ENCODE measurements around the gene POT1.
"Not testable (repeated sequence)": the region's sequence is repeated elsewhere in the genome, so short reads cannot be mapped to it uniquely, and the experiment has no call there.

POT1 gene, protein sequence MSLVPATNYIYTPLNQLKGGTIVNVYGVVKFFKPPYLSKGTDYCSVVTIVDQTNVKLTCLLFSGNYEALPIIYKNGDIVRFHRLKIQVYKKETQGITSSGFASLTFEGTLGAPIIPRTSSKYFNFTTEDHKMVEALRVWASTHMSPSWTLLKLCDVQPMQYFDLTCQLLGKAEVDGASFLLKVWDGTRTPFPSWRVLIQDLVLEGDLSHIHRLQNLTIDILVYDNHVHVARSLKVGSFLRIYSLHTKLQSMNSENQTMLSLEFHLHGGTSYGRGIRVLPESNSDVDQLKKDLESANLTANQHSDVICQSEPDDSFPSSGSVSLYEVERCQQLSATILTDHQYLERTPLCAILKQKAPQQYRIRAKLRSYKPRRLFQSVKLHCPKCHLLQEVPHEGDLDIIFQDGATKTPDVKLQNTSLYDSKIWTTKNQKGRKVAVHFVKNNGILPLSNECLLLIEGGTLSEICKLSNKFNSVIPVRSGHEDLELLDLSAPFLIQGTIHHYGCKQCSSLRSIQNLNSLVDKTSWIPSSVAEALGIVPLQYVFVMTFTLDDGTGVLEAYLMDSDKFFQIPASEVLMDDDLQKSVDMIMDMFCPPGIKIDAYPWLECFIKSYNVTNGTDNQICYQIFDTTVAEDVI

DNA sequence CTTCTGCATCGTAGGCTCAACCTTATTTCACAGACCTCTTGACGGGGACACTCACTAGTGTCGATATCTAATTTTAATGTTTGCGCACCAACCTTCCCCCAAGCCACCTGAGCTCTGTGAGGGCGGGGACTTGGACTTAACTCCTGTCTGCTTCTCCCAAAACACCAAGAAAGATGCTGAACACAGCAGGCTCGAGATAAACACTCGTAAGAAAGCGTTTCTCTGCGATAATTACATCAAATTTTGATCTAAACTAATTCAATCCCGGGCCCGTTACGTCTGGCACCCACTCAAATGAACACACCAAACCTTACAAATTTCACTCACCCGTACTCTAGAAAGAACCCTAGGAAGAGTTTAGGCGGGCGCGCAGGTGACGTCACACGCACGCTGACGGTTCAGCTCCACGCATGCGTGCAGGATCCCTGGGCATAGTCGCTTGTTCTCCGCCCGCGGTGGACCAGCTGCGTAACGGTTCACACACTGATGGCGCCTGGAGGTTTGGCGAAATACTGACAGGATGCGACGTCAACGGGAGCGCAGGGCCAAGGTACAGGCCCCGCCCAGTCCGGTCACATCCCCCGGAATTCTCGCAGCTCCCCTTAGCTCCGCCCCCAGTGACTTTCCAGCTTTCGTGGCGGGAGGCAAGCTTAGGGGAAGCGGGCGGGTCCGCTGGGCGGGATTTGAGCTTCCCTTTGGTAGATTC, at the start of gene POT1:
Gene POT1, minus strand, starts transcription at position 359 of the 706 bp plus-strand sequence. CDS start 32,652 bp downstream, outside the sequence.
- in situ Hi-C loops (cut with MboI; ENCODE audit: low sequenced_read_pairs): no loop called here

DNA sequence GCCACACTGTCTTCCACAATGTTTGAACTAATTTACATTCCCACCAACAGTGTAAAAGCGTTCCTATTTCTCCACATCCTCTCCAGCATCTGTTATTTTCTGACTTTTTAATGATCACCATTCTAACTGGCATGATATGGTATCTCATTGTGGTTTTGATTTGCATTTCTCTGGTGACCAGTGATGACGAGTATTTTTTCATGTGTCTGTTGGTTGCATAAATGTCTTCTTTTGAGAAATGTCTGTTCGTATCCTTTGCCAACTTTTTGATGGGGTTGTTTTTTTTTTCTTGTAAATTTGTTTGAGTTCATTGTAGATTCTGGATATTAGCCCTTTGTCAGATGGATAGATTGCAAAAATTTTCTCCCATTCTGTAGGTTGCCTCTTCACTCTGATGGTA, 45.5 kb upstream of the POT1 start:
- in situ Hi-C loops (cut with MboI; ENCODE audit: low sequenced_read_pairs): not testable (repeated sequence)

DNA sequence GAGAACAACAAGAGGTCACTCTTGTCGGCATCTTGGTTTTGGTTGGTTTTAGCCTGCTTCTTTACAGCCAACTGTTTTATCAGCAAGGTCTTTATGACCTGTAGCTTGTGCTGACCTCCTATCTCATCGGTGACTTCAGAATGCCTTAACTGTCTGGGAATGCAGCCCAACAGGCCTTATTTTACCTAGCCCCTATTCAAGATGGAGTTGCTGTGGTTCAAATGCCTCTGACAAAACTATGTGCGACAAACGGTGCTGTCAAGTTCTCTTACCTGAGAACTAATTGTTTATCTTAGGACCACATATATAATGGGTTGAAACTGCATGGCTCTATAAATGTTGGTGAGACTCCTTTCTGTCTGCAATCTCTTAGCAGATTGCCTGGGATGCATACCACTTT, 35.9 kb upstream of the POT1 start:
- in situ Hi-C loops (cut with MboI; ENCODE audit: low sequenced_read_pairs): no loop called here

DNA sequence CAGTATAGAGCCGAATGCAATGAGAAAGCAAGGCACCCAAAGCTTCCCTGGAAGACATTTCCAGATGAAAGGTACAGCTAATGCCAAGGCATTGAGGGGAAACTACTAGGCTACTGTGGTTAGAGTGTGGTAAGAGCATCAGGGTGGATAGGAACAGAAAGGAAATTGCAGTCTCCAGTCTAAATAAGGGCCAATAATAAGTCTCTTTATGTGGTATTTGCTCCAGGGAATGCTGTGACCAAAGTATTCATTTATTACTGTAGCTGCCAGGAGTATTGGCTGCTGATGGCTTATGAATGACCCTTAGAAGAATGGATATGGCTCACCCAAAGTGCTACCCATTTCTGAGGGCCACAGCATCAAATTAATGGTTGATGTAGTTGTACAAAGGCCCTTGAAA, 30.1 kb upstream of the POT1 start:
- in situ Hi-C loops (cut with MboI; ENCODE audit: low sequenced_read_pairs): no loop called here

DNA sequence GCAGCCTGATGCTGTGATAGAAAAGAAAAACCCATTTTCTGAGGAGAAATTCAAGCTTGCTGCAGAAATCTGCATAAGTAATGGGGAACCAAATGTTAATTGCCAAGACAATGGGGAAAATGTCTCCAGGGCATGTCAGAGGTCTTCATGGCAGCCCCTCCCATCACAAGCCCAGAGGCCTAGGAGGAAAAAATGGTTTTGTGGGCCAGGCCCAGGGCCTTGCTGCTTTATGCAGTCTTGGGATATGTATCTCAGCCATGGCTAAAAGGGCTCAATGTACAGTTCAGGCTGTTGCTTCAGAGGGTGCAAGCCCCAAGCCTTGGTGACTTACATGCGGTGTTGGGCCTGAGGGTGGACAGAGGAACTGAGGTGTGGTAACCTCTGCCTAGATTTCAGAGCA, 28.3 kb upstream of the POT1 start:
- in situ Hi-C loops (cut with MboI; ENCODE audit: low sequenced_read_pairs): not testable (repeated sequence)

DNA sequence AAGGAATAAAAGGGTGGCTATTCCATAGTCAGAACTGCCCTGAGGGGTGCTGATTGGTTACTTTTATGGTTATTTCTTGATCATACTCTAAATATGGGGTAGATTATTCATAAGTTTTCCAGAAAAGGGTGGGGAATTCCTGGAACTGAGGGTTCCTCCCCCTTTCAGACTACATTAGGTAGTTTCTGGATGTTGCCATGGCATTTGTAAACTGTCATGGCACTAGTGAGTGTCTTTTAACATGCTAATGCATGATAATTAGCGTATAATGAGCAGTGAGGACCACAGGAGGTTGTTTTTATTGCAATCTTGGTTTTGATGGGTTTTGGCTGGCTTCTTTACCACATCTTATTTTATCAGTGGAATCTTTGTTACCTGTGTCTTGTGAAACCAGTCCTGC, 26.5 kb upstream of the POT1 start:
- in situ Hi-C loops (cut with MboI; ENCODE audit: low sequenced_read_pairs): no loop called here

DNA sequence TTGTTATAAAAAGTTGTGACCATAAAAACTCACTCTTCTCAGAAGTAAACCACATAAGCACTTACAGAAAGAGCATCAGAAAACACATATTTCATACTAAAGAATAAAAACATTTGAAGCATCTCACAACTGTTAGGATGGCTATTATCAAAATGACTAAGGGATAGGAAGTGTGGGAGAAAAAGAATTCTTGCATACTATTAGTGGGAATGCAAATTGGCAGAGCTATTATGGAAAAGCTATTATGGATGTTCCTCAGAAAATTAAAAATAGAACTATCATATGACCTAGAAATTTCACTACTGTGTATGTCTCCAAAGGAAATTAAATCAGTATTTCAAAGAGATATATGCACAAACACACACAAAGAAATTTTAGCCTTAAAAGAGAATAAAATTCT, 25.2 kb upstream of the POT1 start:
- in situ Hi-C loops (cut with MboI; ENCODE audit: low sequenced_read_pairs): no loop called here

DNA sequence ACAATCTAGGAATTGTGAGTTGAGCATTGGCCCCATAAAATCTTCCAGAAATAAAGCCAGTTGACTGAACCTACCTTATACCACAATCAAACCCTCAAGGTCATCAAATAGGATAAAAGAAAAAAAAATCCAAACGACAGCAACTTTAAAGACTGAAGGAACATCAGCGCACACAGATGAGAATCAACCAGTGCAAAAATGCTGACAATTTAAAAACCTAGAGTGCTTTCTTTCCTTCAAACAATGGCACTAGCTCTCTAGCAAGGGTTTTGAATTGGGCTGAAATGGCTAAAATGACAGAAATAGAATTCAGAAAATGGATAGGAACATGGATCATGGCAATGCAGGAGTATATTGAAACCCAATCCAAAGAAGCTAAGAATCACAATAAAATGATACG, 16.1 kb upstream of the POT1 start:
- in situ Hi-C loops (cut with MboI; ENCODE audit: low sequenced_read_pairs): no loop called here

DNA sequence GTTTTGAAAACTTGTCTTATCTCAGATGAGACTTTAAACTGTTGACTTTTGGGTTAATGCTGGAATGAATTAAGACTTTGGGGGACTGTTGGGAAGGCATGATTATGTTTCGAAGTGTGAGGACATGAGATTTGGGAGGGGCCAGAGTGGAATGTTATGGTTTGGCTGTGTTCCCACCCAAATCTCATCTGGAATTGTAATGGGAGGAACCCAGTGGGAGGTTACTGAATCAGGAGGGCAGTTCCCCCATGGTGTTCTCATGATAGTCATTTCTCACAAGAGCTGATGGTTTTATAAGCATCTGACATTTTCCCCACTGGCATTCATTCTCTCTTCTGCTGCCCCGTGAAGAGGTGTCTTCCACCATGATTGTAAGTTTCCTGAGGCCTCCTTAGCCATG, 13.8 kb upstream of the POT1 start:
- in situ Hi-C loops (cut with MboI; ENCODE audit: low sequenced_read_pairs): no loop called here

DNA sequence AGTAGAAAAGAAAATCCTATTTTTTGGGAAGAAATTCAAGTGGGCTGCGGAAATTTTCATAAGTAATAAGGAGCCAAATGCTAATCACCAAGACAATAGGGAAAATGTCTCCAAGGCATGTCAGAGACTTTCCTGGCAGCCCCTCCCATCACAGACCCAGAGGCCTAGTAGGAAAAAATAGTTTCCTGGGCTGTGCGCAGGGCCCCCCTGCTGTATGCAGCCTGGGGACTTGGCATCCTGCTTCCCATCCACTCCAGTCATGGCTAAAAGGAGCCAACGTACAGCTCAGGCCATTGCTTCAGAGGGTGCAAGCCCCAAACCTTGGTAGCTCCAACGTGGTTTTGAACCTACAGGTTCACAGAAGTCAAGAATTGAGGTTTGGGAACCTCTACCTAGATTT, 12.8 kb upstream of the POT1 start:
- in situ Hi-C loops (cut with MboI; ENCODE audit: low sequenced_read_pairs): no loop called here

DNA sequence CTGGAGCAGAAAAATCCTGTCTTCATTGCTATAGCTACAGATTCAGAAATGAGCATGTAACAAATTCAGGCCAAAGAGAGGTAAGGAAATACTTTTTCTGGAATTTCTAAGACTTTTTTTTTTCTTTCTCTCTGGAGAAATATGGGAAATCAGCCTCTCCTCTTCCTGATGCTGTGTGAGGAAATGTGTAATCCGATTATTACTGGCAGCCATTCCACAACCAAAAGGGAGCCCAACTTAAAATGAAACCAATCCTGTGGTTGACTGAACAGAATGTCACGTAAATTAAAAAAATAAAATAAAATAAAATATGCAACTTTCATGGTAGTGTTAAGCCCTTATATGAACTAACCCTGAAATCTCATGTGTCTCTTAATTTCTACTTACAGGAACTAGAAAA, 10.7 kb upstream of the POT1 start:
- in situ Hi-C loops (cut with MboI; ENCODE audit: low sequenced_read_pairs): no loop called here

DNA sequence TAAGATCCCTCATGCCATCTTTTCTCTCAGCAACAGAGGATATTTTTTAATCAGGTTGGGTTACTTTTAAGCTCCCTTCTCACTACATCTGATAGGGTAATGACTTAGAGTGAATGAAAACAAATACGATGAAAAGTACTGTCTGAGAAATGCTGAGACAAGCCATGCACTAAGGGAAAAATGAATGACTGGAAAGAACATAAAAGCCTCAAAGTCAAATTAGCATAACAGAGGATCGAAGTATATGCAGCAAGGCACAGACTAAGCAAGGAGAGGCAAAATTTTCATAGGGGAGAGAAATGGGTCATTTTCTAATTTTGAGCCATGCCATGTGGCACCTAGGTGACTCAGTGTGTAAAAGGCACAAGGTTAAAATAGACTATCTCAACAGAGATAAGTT, 8.5 kb upstream of the POT1 start:
- in situ Hi-C loops (cut with MboI; ENCODE audit: low sequenced_read_pairs): no loop called here

DNA sequence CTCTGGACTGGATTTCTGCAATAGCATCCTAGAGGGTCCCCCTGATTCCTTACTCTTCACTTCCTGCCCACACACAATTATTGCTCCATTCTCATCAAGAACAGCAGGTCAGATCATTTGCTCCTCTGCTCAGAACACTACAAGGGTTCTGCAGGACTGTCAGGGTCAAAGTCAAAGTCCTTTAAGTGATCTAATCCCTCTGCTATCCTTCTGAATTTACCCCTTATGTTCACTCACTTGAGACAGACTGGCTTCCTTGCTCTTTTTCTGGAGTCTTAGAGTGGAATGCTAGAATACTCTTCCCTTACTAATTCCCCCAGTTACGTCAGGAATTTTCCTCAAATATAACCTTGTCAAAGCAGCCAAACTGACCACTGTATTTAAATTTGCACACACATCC, 7.5 kb upstream of the POT1 start:
- in situ Hi-C loops (cut with MboI; ENCODE audit: low sequenced_read_pairs): no loop called here

DNA sequence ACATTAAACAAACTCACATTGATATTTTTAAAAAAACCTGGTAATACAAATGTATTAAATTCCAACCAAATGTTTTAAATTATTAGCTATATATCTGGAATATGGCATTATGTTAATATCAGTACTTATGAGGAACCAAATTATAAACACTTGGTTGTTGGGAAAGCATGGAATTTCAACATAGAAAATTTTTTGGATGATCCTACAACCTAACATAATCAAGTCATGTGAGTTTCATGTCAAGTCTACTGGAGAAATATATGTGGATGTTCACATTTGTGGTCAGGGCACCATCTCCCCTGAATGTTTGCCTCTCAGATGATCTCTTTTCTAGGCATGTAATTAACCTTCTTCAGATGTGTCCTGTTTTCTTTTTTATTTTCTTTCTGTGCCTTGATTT, 5.2 kb upstream of the POT1 start:
- in situ Hi-C loops (cut with MboI; ENCODE audit: low sequenced_read_pairs): no loop called here

DNA sequence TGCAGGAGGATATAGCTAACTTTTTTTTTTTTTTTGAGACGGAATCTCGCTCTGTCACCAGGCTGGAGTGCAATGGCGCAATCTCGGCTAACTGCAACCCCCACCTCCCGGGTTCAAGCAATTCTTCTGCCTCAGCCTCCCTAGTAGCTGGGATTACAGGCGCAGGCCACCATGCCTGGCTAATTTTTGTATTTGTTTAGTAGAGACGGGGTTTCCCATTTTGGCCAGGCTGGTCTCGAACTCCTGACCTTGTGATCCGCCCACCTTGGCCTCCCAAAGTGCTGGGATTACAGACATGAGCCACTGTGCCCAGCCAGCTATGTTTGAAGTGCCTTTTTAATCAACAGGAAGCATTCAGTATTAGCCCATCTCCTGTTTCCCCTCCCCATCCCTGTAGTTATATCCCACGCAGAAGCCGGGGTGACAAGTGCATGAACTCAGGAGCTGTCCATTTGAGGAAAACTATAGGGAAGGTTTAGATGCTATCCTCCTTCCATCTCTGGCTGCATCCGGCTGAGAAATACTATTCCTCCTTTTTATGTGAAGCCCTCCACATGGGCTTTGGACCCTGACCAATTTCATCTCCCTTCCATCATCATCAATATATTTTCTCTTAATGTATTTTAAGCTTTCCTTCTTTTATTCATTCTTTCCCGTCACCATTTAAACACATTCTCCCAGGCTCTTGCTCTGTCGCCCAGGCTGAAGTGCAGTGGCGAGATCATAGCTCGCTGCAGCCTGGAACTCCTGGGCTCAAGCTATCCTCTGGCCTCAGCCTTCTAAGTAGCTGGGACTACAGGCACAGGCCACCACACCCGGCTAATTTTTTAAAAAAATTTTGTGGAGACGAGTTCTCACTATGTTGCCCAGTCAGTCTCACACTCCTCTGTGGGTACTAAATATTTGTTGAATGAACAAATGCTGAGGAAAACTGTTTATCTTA, 1.3 kb upstream of the POT1 start:
- in situ Hi-C loops (cut with MboI; ENCODE audit: low sequenced_read_pairs): no loop called here

DNA sequence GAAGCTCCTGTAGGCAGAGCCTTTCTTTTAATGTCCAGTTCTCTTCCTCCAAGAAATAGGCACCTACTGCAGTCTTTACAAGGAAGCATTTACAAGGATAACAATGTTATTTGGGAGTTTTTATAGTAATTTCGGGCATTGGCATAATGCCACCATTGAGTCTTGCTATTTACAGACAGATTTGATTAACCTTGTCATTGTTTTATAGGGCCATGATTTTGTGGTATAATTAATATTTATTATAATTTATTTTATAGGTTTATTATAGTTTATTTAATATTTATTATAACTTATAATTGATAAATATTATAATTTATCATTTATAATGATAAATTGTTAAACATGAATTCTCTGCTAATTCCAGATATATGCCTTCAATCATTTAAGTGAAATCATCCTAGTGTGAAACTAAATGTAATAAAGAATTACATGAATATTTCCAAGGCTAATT, 573 bp upstream of the POT1 start:
- in situ Hi-C loops (cut with MboI; ENCODE audit: low sequenced_read_pairs): no loop called here

DNA sequence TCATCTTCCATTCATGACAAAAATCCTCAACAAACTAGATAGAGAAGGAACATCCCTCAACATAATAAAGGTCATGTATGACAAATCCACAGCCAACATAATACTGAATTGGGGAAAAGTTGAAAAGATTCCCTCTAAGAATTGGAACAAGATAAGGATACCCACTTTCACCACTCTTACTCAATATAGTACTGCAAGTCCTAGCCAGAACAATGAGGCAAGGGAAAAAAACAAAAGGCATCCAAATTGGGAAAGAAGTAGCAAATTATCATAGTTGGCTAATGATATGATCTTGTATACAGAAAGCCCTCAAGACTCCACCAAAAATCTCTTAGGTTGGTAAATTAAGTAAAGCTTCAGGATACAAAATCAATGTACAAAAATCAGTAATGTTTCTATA, 4.7 kb downstream of the POT1 start:
- in situ Hi-C loops (cut with MboI; ENCODE audit: low sequenced_read_pairs): no loop called here

DNA sequence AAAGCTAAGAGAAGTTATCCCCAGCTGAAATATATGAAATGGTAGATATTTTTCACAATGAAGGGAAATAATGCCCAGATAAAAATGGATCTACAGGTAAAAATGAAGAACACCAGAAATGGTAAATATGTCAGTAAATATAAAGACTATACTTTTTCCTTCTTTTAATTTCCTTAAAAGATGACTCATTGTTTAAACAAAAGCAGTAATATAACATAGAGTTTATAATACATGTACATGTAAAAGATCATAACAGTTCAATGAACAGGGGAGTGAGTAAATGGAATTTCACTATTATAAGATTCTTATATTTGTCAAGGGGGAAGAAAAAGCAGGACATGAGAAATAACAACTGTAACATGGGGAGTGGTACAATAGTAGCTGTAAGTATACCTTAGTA, 7.4 kb downstream of the POT1 start:
- in situ Hi-C loops (cut with MboI; ENCODE audit: low sequenced_read_pairs): no loop called here

DNA sequence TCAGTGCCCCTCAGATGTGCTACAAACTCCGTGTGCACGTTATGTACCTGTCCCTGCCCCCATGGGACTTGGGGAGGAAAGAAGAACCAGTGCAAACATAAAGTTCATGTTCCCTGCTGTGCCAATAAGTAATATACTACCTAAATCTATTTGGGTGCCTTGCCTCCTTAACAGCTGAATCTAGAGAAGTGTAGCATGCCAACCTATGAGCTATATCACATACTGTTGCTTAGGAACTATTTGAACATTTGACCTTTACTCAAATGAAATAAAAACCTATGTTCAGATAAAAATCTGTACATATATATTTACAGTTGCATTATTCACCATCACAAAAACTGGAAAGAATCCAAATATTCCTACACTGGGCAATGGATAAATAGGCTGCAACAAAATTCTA, 9.8 kb downstream of the POT1 start:
- in situ Hi-C loops (cut with MboI; ENCODE audit: low sequenced_read_pairs): no loop called here

DNA sequence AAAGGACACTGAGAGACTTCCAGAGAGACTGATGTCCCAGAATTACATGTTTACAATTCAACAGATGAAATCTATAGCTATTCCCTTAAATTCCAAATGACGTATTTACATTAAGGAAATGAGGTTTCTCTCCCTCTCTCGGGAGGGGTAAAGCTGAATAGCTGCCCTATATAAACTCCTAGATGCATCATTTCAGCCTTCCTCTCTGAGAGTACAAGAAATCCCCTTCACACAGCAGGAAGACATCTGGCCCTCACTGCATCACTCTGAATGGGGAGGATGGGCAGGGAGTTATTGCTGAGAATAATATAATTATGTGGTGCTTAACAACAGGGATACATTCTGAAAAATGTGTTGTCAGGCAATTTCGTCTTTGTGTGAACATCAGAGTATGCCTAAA, 11.0 kb downstream of the POT1 start:
- in situ Hi-C loops (cut with MboI; ENCODE audit: low sequenced_read_pairs): no loop called here

DNA sequence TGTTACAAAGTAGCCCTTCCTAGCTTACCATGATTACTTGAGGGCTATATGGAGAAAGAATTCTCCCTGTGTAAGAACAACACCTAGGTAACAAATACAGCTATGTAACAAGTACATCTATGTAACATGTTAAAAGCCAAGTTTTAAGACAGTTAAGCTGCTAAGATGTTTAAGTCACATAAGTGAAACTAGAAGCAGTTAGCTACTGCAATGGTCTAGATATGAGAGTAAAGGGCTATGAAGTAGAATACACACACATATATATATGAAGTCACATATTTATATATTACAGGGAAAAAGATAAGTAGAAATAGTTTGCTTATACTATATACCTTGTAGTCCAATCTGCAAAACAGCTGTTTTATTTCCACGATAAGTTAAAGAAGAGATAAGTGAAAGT, 14.4 kb downstream of the POT1 start:
- in situ Hi-C loops (cut with MboI; ENCODE audit: low sequenced_read_pairs): no loop called here

All from HL-60/S4 treated with phorbol 12-myristate 13-acetate at 8.2 ng/mL for 4 days and 3 days (cell line).